HG03064 (cell line): Measurements from ENCODE around the gene KRT1.

ENCODE experiments used
- ATAC-seq: cut with Tn5 transposase; IDR thresholded peaks from one replicate; pipeline ENCODE4 v1.9.1; 2021; ENCODE audit warnings: low read depth; ENCODE audit not compliant: unreplicated experiment

Gene KRT1

DNA sequence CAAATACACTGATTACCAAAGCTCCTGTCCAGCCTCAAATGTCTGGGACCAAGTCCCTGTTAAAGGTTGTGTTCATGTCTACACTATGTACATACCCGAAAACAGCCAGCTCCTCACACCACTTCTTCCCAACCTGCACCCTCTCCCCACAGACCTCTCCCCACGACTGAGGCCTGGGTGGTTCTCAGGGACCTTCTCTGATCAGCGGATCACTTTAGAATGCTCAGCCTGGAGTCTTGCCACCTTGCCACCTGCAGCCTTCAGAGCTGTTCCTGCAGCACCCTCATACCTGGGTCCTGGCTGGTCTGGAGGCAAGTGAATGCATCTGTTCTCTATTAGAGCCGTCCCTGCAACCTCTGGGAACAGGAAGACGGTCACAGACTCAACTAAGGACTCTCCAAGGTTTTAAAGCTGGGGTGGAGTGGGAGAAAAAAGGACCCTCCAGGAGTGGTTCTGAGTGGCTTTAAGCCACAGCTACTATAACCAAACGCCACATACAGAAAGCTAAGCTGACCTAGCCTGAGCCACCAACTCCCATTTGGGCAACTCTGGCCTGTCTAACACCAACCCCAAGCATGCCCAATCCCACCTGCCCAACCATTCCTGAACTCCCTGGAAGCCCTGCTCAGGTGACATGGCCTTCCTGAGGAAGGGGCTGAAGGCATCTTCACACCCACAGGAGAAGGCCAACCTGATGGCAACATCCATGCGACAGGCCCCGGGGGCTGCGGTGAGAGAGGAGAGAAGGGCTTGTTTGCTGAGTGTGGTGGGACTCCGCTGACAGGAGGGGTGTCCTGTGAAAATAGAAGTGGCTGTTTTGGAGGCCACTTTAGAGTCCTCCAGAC is 36.8 kb downstream of the KRT1 start:
- no peak for ATAC-seq

DNA sequence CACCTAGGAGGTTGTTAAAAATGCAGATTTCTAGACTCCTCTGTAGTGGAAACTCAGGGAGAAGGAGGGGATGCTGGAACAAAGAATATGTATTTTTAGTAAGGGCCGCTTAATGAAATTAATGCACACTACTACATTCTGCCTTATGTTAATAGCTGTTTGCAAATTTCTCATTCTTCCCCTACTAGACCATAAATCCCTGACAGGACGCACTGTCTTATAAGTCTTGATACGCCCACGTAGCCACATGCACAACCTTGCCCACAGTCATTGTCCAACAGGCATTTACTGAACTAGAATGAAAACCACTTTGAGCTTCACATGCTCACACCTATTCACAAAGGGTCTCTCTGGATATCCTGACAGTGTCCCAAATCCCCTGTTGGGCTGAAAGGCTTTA is 38.7 kb downstream of the KRT1 start:
- no peak for ATAC-seq

DNA sequence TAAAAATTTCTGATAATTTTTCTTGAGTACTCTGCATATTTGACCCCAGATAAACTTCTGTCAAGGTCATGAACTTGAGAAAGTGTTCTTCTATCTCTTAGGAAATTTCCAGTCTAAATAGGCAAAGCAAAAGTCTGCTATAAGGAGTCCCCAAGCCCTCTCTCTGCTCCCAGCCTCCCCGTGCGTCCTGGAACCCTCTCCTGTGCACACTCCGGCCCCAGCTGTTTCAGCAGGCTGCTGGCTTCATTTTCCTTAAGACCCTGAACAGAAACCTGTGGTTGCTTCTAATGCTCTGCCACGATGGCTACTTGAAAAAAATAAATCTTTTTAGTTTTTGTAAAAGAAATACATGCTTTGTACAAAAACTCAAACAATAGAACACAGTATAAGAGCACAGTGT is 42.9 kb downstream of the KRT1 start:
- no peak for ATAC-seq

DNA sequence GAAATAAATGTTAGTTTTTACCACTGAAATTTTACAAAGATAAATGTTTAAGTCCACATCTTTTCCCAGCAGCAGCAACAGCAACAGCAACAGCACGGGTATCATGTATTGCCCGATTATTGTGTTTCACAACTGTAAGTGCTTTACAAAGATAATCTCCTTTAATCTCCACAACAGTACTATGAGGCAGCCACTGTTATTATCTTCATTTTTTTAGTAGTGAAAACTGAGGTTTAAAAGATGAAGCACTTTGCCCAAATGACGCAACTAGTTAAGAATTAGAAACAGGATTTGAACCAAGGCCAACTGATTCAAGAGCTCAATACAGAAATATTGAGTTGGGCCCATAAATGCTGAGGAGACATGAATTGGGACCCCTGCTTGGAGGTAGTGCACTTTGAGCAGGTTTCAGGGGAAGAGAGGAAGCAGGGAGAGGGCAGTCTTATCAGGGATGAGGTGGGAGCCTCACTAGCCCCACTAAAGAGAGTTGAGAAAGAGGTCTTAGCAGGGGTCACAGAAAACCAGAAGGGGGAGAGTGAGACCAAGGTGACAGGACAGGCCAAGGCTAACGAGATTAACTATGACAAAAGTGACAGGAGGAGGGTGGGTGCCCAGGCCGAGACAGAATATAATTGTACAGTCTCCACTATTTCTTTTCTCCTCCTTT is 43.5 kb downstream of the KRT1 start:
- ATAC-seq = no peak

DNA sequence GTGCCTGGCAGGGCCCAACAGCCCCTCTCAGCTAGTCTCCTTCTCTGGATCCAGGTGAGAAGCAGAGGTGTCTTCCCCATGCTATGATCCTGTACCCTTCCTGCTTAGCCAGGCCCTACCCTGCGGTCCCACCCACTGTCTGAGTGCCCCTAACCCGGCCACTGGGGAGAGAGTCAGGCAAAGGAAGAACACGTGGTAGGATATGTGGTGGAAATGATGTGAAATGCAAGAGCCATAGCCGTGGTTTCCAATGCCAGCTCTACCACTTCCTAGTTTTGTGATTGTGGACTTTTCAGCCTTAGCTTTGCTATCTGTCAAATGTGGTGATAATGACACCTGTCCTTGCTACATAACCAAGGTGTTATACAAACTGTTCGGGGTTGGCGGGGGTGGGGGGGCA is 44.0 kb downstream of the KRT1 start:
- ATAC-seq = no peak

DNA sequence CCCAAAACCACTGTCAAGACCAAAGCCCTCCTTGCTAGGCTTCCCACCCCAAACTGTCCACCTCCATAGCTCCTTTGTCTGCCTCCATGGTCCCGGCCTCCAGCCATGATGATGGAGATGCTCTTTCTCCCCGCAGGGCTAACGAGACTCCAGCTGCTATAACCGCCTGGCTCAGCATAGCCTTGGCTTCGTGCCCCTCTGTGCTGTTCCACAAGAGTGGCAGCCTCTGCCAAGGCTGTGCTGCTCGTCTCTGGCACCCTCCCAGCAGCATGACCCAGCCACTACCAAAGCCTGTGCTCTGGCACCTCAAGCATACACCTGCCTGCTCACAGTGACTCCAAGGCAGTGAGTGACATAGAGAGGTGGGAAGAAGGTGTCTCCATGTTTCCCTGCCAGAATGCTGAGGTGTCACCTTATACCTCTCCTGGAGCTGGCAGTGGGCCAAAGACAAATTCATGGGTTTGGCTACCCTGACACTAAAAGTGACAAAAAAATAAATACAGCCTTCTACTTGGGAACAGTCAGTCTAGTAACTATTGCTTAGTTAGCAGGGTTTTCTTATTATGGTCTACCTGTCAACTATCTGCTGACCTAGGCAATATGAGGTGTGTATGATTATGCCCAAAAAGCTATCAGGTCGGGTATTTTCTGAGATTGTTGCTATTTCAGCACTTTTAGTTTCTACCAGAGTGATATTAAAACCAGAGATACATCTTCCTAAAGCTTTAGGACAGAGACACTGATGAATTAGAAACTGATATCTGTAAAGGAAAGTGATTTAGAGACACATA is 45.7 kb downstream of the KRT1 start:
- ATAC-seq = no peak

DNA sequence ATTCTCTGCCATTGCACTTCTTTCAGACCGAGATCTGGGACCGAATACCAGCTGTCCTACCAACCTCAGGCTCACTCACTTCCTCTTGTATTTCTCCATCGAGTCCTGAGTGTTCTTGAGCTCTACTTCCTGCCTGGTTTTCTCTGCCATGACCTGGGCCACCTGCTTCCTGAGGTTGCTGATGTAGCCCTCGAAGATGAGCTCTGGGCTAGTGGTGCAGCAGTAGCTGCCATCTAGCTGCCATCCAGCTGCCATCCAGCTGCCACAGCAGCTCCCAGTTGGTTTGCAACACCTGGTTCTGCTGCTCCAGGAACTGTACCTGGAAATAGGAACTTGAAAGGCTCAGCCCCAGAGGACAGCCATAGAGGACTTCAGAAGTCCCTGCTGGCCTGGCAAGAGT is 46.8 kb downstream of the KRT1 start:
- no peak for ATAC-seq

DNA sequence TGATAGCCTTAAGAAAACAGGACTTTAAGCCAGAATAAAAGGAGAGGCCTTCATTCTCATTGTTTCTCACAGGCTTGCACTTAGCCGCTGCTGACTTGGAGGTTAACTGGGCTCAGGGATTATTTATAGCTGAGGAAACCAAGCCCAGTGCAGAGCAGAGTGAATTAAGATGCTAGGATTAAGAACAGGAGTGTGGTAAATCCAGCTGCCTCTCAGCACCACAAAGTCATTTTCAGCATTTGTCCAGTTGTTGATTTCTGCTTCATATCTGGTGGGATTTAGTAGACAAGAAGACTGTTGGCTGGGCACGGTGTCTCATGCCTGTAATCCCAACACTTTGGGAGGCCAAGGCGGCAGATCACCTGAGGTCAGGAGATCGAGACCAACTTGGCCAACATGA is 47.6 kb downstream of the KRT1 start:
- ATAC-seq = no peak

DNA sequence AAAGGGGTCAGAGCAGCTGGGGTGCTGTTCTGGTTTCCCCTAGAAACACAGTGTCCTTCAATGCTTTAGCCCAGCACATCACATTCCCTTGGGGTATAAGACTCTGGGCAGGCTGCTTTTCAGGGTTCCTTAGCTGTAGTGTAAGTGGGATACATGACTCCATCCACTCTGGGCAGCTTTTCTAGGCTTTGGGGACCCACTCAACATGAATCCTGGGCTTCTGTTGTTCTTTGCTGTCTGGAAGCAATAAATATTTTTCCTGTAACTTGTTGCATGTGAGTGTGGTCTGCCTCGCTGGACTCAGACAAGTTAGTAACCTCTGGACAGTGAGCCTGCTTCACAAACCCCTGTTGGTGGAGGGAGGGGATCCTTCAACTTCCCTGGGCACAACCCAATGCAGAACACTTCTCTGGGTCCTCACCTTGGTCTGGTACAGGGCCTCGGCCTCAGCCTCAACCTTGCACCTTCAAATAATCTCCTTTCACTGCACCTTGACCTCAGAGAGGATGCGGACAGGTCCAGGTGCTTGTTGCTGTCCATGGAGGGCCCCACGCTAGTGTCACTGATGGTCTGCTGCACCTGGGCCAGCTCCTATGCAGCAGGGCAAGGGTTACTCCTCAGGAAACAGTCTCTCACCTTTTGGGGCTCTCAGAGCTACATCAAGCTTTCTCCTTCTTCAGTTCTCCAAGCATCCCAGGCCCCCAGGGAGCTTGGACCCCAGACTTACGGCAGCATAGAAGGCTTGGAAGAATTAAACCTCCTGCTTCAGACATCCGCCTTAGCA is 48.3 kb downstream of the KRT1 start:
- ATAC-seq = no peak

DNA sequence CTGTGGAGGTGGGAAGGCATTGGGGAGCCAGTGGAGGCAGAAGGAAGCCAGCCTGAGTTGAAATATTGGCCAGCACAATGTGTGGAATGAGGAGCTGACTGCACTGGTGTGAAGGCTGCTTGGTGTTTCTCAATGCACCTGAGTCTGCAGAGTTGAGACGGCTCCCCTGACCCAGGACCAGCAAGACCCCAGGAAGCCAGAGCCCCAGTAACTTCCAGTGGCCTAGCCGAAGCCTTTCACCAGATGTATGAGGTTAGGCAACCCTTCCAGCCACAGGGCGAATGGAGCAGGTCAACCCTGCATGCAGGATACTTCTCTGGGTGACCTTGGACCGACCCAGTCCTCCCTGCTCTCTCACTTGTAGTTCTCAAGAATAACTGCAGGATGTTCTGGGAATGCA is 48.9 kb downstream of the KRT1 start:
- no peak for ATAC-seq

DNA sequence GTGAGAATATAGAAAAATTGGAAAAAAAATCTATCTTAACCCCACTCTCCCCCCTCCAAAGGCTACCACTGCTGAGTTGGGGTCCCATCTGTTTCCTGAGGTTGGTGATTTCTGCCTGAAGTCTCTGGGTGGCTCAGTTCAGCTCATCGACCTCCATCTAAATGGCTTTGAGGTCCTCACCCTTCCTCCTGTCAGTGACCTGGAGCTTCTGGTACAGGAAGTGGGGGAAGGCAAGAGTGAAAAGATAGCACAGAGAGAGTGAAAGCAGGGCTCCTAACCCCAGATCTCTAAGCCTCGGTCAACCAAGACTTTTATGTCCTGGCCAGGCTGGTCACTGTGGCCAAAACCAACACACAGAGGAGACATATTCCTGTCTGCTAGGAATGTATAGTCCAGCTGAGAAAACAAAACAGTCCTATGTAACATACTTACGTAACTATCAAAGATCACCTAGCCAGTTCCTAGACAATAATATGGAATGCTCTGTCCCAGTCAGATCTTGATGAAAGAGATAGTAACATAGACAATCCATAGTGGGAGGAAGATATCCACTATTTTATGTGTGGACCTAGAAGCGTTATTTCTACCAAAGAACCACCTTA is 49.5 kb downstream of the KRT1 start:
- ATAC-seq = no peak

DNA sequence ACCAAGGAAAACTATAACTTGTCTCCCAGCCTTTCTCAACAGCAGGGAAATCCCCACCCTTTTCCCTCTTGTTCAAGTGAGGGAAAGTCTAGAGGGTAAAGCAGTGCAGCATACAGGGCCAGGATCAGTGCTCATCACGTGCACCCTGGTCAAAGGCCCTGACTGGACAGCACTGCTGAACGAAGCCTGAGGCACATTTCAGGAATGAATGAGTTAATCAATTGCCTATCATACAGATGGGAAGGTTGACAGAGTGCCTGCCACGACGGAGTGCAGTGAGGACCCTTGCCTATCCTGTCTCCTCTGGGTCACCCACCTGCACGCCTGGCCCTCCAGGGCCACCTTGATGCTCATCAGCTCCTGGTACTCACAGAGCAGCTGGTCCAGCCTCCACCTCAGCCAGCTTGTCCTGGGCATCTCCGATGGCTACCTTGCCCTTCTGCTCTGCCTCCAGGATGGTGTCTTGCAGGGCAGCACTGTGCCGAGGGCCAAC is 50.2 kb downstream of the KRT1 start:
- ATAC-seq = no peak

DNA sequence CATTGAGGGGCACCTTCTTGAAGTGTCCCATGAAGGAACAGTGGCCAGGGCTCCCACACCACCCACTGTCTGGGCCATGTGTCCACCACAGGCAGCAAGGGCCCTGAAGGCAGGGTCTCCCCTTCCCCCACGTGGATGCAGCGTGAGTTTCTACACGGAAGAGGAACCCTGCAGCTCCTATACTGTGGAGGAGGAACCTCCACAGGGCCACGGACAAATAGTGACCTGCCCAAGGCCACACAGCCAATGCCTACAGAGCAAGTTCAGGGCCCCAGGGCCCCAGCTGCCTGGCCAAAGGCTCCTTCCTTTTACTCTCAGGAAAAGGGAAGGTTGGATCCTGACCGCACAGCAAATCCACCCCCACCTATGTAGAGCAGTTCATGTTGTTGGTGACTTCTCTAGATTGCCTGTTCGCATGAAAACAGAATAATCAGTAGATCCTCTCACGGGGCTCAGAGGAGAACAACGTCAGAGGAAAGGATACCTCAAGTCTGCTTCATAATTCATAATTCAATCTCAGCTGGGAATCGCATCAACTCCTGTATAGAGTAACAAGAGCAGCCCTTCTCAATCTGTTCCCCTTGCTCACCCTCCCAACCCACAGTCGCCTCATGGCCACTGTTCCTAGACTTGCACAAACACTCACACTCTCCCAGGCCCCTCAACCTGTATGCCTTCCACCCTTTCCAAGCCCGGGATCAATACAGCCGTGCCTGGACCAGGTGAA is 50.8 kb downstream of the KRT1 start:
- no peak for ATAC-seq

DNA sequence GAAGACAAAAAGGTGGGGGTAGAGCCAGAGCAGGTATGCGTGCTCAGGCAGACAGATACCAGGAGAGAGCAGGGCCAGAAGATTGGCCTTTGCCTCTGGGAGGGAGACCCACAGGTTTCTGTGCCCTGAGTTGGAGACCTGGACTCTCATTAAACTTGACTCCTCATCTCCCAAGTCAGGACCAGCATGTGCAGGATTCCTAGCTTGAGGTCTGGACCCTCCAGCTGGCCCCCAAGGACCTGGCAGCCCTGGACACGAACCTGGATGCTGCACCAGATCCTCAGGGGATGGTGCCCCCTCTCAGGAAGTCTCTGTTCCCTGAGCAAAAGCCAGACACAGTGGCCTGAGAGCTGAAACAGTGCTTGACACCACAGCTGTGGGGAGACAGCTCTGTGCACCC is 51.4 kb downstream of the KRT1 start:
- ATAC-seq = no peak

DNA sequence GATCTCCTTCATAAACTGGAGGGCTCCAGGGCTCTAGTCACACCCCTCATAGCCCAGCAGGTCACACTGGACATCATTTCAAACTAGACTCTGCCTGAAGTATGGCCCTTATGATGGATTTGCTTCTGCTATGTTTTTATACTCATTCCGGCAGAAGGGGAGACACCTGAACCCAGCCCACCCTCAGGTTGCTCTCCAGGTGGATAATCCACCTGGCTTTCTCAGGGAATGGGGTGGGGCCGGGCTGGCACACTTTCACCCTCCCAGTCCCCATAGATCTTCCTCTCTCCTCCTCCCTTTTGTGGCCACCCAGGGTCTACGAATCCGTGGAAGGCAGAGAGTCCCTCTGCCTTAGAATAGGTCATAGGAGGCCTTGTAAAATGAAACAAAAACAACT is 52.1 kb downstream of the KRT1 start:
- ATAC-seq = no peak

DNA sequence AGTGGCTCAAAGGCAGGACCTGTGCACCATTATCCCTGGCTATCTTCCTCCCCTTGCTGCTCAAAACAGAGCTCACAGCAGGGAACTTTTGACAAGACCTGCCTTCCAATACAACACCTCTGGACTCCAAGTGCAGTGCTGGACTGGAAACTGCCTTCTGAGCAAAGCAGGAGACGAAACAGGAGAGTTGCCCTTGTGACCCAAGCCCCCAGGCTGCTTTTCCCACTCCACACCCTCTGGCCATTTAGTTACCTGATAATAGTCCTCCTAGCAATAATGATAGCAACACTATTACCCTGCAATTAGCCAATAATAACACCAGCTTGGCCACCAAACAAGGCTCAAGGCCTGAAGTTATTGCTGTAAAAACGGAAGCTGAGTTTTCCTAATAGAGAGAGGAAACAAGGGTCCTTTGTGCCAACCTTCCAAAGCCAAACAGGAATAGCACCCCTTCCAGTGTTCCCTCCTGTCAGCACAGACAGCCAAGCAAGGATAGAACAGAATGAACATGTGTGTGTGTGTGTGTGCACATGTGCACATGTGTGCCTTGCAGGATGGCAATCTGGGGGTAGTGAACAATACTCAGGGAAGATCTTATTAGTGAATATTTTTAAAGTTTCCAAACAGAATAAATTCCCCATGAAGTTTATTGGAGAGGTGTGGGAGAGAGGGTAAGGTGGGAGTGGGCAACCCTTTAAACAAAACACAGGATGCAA is 52.7 kb downstream of the KRT1 start:
- ATAC-seq = no peak
